Gastroesophageal sphincter (tissue), 3 donors: ENCODE results near the gene SLC25A19.

Experiments used
- POLR2A ChIP-seq, 2 donors: fragments of 450-650 bp; IDR thresholded peaks; one replicate each; pipeline ENCODE4 v1.6.1; 2017; ENCODE audit warnings: antibody characterized with exemption in 2 of 2, mild to moderate bottlenecking in 2 of 2, moderate library complexity in 1 of 2
- TF ChIP-seq, protein P1 (sequence below), 4 experiments: fragments of 200-600 bp in 2 of 4; fragments of 450-650 bp in 2 of 4; sonication (generic) in 1 of 4; IDR thresholded peaks; one replicate each; pipeline ENCODE4 v1.5.1; 2017 to 2019; ENCODE audit warnings: antibody characterized with exemption in 4 of 4, mild to moderate bottlenecking in 2 of 4, moderate library complexity in 2 of 4

DNA sequence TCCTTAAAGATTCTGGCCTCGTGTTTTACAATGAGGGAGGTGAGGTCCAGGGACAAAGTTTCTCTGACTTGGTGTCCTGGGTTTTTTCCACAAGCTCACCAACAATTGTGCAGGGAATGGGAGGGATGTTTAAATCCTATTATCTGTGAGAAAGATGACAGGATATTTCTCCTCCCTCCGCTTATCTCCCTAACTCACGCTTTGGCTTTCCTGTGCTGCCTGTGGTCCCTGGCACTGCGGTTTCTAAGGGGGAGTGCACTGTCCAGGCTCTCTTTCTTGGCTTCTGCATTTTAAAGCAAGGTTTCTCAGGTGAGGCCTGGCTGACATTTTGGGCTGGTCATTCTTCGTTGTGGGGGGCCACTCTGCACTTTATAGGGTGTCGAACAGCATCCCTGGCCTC, 44.2 kb downstream of the SLC25A19 start:
- TF ChIP-seq, protein P1, sequence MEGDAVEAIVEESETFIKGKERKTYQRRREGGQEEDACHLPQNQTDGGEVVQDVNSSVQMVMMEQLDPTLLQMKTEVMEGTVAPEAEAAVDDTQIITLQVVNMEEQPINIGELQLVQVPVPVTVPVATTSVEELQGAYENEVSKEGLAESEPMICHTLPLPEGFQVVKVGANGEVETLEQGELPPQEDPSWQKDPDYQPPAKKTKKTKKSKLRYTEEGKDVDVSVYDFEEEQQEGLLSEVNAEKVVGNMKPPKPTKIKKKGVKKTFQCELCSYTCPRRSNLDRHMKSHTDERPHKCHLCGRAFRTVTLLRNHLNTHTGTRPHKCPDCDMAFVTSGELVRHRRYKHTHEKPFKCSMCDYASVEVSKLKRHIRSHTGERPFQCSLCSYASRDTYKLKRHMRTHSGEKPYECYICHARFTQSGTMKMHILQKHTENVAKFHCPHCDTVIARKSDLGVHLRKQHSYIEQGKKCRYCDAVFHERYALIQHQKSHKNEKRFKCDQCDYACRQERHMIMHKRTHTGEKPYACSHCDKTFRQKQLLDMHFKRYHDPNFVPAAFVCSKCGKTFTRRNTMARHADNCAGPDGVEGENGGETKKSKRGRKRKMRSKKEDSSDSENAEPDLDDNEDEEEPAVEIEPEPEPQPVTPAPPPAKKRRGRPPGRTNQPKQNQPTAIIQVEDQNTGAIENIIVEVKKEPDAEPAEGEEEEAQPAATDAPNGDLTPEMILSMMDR (IDR thresholded peaks at IDR 0.05): no peak
- no peak for TF ChIP-seq POLR2A (IDR thresholded peaks at IDR 0.05)
